Parathyroid adenoma (tissue), 2 donors: ENCODE results near the gene ZFP64.

ENCODE experiments used
- H2AFZ ChIP-seq: fragments of 300-600 bp; sonication (generic); one replicate; pipeline ENCODE4 v1.7.0; 2017; ENCODE audit warnings: antibody characterized with exemption, mild to moderate bottlenecking
- H3K27ac ChIP-seq: fragments of 300-600 bp; sonication (generic); one replicate; pipeline ENCODE4 v1.7.0; 2017
- H3K27me3 ChIP-seq: fragments of 300-600 bp; sonication (generic); one replicate; pipeline ENCODE4 v1.7.0; 2017; ENCODE audit warnings: low read length; ENCODE audit not compliant: control insufficient read depth, insufficient read depth
- H3K36me3 ChIP-seq: fragments of 300-600 bp; sonication (generic); one replicate; pipeline ENCODE4 v1.7.0; 2017; ENCODE audit warnings: low read length; ENCODE audit not compliant: control insufficient read depth, insufficient read depth
- H3K4me1 ChIP-seq: fragments of 300-600 bp; sonication (generic); one replicate; pipeline ENCODE4 v1.7.0; 2017; ENCODE audit warnings: control low read depth
- H3K4me2 ChIP-seq: fragments of 300-600 bp; sonication (generic); one replicate; pipeline ENCODE4 v1.7.0; 2017; ENCODE audit warnings: low read length
- H3K4me3 ChIP-seq: fragments of 300-600 bp; sonication (generic); one replicate; pipeline ENCODE4 v1.7.0; 2017; ENCODE audit warnings: low read depth, low read length
- H3K79me2 ChIP-seq: fragments of 300-600 bp; sonication (generic); one replicate; pipeline ENCODE4 v1.7.0; 2017; ENCODE audit warnings: control low read depth
- H3K9ac ChIP-seq: fragments of 300-600 bp; sonication (generic); one replicate; pipeline ENCODE4 v1.7.0; 2017; ENCODE audit warnings: mild to moderate bottlenecking
- H3K9me3 ChIP-seq: fragments of 300-600 bp; sonication (generic); one replicate; pipeline ENCODE4 v1.7.0; 2017; ENCODE audit warnings: low read length; ENCODE audit not compliant: control insufficient read depth
- CTCF ChIP-seq: fragments of 300-600 bp; sonication (generic); IDR thresholded peaks from one replicate; pipeline ENCODE4 v1.7.0; 2017; ENCODE audit warnings: antibody characterized with exemption, mild to moderate bottlenecking
- donor health status: primary hyperparathyroidism.

ZFP64 gene

DNA sequence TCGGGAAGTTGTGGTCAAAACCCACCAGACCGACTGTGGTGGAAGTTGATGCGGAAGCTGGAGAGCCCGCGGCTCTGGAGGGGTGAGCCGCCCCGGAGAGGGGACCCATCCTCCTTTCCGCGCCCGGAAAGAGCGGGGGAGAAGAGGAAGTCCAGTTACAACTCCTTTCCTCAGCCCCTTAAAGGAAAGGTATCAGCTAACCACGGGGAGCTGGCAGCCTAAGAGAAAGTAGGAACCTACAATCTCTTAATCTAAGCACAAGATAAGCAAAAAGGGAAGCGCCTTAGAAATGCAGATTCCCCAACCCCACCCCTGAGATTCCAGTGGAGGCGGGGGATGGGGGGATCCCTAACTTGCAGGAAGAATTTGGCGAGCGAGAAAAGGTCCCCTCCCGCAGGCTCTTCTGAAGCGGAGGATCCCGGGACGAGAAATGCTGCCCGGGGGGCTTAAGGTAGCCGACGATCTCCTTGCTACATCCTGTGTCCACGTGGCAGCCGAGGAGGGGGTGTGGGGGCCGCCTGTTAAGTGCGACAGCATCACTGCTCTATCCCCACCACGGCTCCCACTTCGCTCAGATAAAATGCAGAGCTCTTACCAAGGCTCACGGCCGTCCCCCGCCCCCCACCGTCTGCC, 87.5 kb downstream of the ZFP64 start:
- Histone ChIP-seq H3K9me3 (no peaks in the 10 kb centered on the region), H3K4me1 (no peaks in the 10 kb centered on the region), H2AFZ (peak overlapping the region; percentile 76), H3K4me3 (no peak overlapping the region), H3K79me2 (no peaks in the 10 kb centered on the region), H3K4me2 (peak overlapping the region; percentile 42), H3K27me3 (peaks cover 5% of the 10 kb centered on the region), H3K9ac (no peak overlapping the region), H3K27ac (no peak overlapping the region), H3K36me3 (no peaks in the 10 kb centered on the region)
- TF ChIP-seq CTCF, result no peak

- Histone ChIP-seq H3K9ac (no peak overlapping the region), H3K36me3 (no peaks in the 10 kb centered on the region), H3K9me3 (no peaks in the 10 kb centered on the region), H2AFZ (peak overlapping the region; percentile 76), H3K4me1 (no peaks in the 10 kb centered on the region), H3K27ac (no peak overlapping the region), H3K79me2 (no peaks in the 10 kb centered on the region), H3K27me3 (peaks cover 5% of the 10 kb centered on the region), H3K4me2 (no peak overlapping the region), H3K4me3 (no peak overlapping the region)
- TF ChIP-seq CTCF, result no peak
Measured at GRCh38 chr20:52103335-52103912, 88.2 kb downstream of the ZFP64 start.

GRCh38 chr20:52102559-52102958, 89.0 kb downstream of the ZFP64 start:
- H3K27me3 ChIP-seq, result peaks cover 5% of the 10 kb centered on the region
- no peak overlapping the region for H3K9ac ChIP-seq
- no peaks in the 10 kb centered on the region for H3K79me2 ChIP-seq

GRCh38 chr20:52102126-52102525, 89.5 kb downstream of the ZFP64 start:
- Histone ChIP-seq H3K79me2 (no peaks in the 10 kb centered on the region), H3K9me3 (no peaks in the 10 kb centered on the region), H3K4me2 (no peak overlapping the region), H3K4me3 (no peak overlapping the region), H3K9ac (no peak overlapping the region), H3K4me1 (no peaks in the 10 kb centered on the region), H3K27me3 (peaks cover 5% of the 10 kb centered on the region), H2AFZ (no peak overlapping the region), H3K27ac (no peak overlapping the region), H3K36me3 (no peaks in the 10 kb centered on the region)
- no peak for TF ChIP-seq CTCF

More at GRCh38 chr20:52102559-52102958, 89.0 kb downstream of the ZFP64 start:
- Histone ChIP-seq H3K4me1 (no peaks in the 10 kb centered on the region), H3K27ac (no peak overlapping the region), H3K4me2 (no peak overlapping the region), H3K4me3 (no peak overlapping the region), H3K36me3 (no peaks in the 10 kb centered on the region), H3K9me3 (no peaks in the 10 kb centered on the region), H2AFZ (no peak overlapping the region)
- TF ChIP-seq CTCF, result no peak
